ENCODE data around the gene LCNL1.

DNA sequence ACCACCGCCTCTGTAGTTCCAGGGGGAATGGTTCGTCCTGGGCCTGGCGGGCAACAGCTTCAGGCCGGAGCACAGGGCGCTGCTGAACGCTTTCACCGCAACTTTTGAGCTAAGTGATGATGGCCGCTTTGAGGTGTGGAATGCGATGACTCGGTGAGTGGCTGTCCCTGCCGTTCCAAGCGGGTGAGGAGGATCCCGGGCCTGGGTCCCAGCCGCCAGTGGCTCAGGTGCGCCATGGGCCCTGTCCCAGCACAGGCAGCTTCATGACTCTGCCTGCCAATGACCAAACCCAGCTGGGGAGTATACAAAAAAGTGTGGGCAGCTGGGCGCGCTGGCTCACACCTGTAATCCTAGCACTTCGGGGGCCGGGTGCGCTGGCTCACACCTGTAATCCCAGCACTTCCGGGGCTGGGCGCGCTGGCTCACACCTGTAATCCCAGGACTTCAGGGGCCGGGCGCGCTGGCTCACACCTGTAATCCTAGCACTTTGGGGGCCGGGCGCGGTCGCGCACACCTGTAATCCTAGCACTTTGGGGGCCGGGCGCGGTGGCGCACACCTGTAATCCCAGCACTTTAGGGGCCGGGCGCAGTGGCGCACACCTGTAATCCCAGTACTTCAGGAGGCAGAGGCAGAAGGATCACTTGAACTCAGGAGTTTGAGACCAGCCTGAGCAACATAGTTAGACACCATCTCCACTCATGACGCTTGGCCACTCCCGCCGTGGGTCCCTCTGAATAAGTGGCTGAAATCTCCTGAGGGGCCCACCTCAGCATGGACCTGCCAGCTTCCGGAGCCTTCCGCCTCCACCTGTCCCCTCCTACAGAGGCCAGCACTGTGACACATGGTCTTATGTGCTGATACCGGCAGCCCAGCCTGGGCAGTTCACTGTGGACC, 29.7 kb upstream of the LCNL1 start:
- TF ChIP-seq, protein P1, sequence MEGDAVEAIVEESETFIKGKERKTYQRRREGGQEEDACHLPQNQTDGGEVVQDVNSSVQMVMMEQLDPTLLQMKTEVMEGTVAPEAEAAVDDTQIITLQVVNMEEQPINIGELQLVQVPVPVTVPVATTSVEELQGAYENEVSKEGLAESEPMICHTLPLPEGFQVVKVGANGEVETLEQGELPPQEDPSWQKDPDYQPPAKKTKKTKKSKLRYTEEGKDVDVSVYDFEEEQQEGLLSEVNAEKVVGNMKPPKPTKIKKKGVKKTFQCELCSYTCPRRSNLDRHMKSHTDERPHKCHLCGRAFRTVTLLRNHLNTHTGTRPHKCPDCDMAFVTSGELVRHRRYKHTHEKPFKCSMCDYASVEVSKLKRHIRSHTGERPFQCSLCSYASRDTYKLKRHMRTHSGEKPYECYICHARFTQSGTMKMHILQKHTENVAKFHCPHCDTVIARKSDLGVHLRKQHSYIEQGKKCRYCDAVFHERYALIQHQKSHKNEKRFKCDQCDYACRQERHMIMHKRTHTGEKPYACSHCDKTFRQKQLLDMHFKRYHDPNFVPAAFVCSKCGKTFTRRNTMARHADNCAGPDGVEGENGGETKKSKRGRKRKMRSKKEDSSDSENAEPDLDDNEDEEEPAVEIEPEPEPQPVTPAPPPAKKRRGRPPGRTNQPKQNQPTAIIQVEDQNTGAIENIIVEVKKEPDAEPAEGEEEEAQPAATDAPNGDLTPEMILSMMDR (IDR thresholded peaks at IDR 0.05) = no peak
- TF ChIP-seq ZFX (IDR thresholded peaks at IDR 0.05; ENCODE audit: borderline replicate concordance) = no peak
